ENCODE measurements around the gene PHRF1.

PHRF1 gene

GRCh38 chr11:660681-661444 is 84.6 kb downstream of the PHRF1 start:
- DNase-seq: no peak

Data from suppressor macrophage treated with lipopolysaccharide for 4 hours (primary cell).